PC-3 (cell line): ENCODE measurements around the gene PTPRD.

Experiments used
- EZH2 ChIP-seq: fragments of 300-600 bp; sonication (generic); IDR thresholded peaks from one replicate; pipeline ENCODE4 v1.6.1; 2017; ENCODE audit warnings: antibody characterized with exemption, mild to moderate bottlenecking, low read length; ENCODE audit not compliant: unreplicated experiment
- EZH2phosphoT487 ChIP-seq: fragments of 300-600 bp; sonication (generic); IDR thresholded peaks from 2 replicates; pipeline ENCODE4 v1.6.1; 2018; ENCODE audit warnings: mild to moderate bottlenecking, antibody characterized with exemption, low read length, borderline replicate concordance
- TF ChIP-seq, protein P1 (sequence below): fragments of 300-600 bp; sonication (generic); conservative IDR thresholded peaks from 2 replicates; pipeline ENCODE4 v1.5.1; 2017; ENCODE audit warnings: antibody characterized with exemption, low read depth, mild to moderate bottlenecking, low read length

DNA sequence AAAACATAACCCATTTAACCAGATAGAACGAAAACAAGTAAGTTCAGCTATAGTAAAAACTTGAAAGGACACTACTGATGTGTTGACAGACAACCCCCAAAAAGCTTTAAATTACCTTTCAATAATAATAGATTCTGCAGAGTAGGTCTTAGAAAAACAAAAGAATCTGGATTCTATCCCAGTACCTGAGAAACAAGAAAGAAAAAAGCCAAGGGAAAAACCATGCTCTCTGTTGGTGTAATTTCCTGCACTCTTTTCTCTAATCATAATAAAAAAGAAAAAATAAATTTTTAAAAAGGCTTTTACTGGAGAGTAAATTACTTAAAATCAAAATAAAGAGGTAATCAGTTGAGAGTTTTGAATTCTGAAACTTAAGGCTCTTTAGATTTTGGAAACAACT, 1090.4 kb downstream of the PTPRD start:
- TF ChIP-seq, protein P1, sequence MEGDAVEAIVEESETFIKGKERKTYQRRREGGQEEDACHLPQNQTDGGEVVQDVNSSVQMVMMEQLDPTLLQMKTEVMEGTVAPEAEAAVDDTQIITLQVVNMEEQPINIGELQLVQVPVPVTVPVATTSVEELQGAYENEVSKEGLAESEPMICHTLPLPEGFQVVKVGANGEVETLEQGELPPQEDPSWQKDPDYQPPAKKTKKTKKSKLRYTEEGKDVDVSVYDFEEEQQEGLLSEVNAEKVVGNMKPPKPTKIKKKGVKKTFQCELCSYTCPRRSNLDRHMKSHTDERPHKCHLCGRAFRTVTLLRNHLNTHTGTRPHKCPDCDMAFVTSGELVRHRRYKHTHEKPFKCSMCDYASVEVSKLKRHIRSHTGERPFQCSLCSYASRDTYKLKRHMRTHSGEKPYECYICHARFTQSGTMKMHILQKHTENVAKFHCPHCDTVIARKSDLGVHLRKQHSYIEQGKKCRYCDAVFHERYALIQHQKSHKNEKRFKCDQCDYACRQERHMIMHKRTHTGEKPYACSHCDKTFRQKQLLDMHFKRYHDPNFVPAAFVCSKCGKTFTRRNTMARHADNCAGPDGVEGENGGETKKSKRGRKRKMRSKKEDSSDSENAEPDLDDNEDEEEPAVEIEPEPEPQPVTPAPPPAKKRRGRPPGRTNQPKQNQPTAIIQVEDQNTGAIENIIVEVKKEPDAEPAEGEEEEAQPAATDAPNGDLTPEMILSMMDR = no peak
- TF ChIP-seq EZH2phosphoT487 (no peak), EZH2 (no peak)
